Measurements from ENCODE around the gene HSPA1L.

- peak; percentile 78 to 96 (median 95) for TF ChIP-seq POLR2A (IDR thresholded peaks at IDR 0.05)
- TF ChIP-seq, protein P1, sequence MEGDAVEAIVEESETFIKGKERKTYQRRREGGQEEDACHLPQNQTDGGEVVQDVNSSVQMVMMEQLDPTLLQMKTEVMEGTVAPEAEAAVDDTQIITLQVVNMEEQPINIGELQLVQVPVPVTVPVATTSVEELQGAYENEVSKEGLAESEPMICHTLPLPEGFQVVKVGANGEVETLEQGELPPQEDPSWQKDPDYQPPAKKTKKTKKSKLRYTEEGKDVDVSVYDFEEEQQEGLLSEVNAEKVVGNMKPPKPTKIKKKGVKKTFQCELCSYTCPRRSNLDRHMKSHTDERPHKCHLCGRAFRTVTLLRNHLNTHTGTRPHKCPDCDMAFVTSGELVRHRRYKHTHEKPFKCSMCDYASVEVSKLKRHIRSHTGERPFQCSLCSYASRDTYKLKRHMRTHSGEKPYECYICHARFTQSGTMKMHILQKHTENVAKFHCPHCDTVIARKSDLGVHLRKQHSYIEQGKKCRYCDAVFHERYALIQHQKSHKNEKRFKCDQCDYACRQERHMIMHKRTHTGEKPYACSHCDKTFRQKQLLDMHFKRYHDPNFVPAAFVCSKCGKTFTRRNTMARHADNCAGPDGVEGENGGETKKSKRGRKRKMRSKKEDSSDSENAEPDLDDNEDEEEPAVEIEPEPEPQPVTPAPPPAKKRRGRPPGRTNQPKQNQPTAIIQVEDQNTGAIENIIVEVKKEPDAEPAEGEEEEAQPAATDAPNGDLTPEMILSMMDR (IDR thresholded peaks at IDR 0.05), result no peak
Measured at GRCh38 chr6:31862344-31863235, 47.5 kb upstream of the HSPA1L start, which contains the start of gene NEU1.

All from body of pancreas (tissue), 4 donors.